HUES6 (cell line): ENCODE data around the gene ARL6IP4.

Experiments used
- H3K27ac ChIP-seq: 2 replicates; pipeline ENCODE4 v1.7.0; 2013; ENCODE audit warnings: low read depth, mild to moderate bottlenecking, low read length, inconsistent platforms
- H3K27me3 ChIP-seq: 2 replicates; pipeline ENCODE4 v1.6.1; 2013; ENCODE audit warnings: low read length; ENCODE audit not compliant: control insufficient read depth, insufficient read depth
- H3K36me3 ChIP-seq: 2 replicates; pipeline ENCODE4 v1.6.1; 2013; ENCODE audit warnings: low read length; ENCODE audit not compliant: control insufficient read depth, insufficient read depth
- H3K4me1 ChIP-seq: 2 replicates; pipeline ENCODE4 v1.6.1; 2013; ENCODE audit warnings: low read length; ENCODE audit not compliant: control insufficient read depth, insufficient read depth
- H3K4me3 ChIP-seq: 2 replicates; pipeline ENCODE4 v1.5.1; 2013; ENCODE audit warnings: low read depth, low read length
- H3K9ac ChIP-seq: one replicate; pipeline ENCODE4 v1.6.1; 2013; ENCODE audit warnings: mild to moderate bottlenecking, low read length
- H3K9me3 ChIP-seq: 2 replicates; pipeline ENCODE4 v1.6.1; 2013; ENCODE audit warnings: low read depth, low read length; ENCODE audit not compliant: control insufficient read depth, insufficient read depth

Gene ARL6IP4

GRCh38 chr12:122994781-122995502 lies 14.5 kb downstream of the ARL6IP4 start:
- Histone ChIP-seq H3K9me3 (no peaks in the 10 kb centered on the region), H3K4me3 (no peak overlapping the region), H3K4me1 (no peaks in the 10 kb centered on the region), H3K27me3 (no peaks in the 10 kb centered on the region), H3K36me3 (peaks cover 37% of the 10 kb centered on the region), H3K9ac (no peak overlapping the region), H3K27ac (no peak overlapping the region)

GRCh38 chr12:122995503-122996187 lies 15.2 kb downstream of the ARL6IP4 start:
- no peaks in the 10 kb centered on the region for H3K4me1 ChIP-seq
- H3K4me3 ChIP-seq, result no peak overlapping the region
- no peak overlapping the region for H3K9ac ChIP-seq
- H3K9me3 ChIP-seq, result no peaks in the 10 kb centered on the region
- H3K27ac ChIP-seq, result no peak overlapping the region
- no peaks in the 10 kb centered on the region for H3K27me3 ChIP-seq
- H3K36me3 ChIP-seq, result peaks cover 31% of the 10 kb centered on the region

- Histone ChIP-seq H3K9ac (no peak overlapping the region), H3K36me3 (peaks cover 35% of the 10 kb centered on the region), H3K4me1 (no peaks in the 10 kb centered on the region), H3K27me3 (no peaks in the 10 kb centered on the region), H3K4me3 (no peak overlapping the region), H3K9me3 (no peaks in the 10 kb centered on the region), H3K27ac (no peak overlapping the region)
Observed at GRCh38 chr12:122996188-122996601, 15.7 kb downstream of the ARL6IP4 start.

DNA sequence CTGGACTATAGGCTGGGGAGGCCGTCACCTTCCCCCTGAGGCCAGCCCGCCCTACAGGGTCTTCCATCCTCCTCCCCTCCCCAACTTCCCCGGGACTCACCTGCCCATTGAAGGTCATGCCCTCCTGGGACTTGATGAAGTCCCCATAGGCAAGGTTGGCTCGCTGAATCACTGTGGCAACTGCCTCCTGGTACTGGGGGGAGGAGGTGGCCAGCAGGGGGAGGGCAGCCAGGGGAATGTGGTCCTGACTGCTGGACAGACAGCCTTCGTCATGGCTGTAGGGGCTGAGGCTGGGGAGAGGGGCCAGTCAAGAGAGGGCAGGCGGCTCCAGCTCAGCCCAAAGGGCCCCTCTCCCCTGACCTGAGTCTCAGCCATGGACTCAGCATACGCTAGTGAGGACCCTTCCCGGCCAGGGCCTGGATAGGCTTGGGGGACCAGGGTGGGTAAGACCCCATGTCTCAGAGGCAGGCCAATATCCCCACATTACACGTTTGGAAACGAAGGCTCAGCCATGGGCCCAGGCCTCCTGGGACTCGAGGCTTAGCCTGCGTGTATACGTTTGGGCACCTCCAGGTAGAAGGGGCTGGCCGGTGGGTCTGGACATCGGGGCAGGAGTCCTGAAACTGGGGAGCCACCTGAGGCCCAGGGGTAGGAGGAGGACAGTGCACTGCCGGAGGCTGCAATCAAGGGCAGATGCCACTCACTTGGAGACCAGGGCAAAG lies 16.3 kb downstream of the ARL6IP4 start:
- H3K4me3 ChIP-seq, result no peak overlapping the region
- no peak overlapping the region for H3K9ac ChIP-seq
- H3K36me3 ChIP-seq, result peaks cover 31% of the 10 kb centered on the region
- no peaks in the 10 kb centered on the region for H3K9me3 ChIP-seq
- no peak overlapping the region for H3K27ac ChIP-seq
- no peaks in the 10 kb centered on the region for H3K27me3 ChIP-seq
- no peaks in the 10 kb centered on the region for H3K4me1 ChIP-seq

DNA sequence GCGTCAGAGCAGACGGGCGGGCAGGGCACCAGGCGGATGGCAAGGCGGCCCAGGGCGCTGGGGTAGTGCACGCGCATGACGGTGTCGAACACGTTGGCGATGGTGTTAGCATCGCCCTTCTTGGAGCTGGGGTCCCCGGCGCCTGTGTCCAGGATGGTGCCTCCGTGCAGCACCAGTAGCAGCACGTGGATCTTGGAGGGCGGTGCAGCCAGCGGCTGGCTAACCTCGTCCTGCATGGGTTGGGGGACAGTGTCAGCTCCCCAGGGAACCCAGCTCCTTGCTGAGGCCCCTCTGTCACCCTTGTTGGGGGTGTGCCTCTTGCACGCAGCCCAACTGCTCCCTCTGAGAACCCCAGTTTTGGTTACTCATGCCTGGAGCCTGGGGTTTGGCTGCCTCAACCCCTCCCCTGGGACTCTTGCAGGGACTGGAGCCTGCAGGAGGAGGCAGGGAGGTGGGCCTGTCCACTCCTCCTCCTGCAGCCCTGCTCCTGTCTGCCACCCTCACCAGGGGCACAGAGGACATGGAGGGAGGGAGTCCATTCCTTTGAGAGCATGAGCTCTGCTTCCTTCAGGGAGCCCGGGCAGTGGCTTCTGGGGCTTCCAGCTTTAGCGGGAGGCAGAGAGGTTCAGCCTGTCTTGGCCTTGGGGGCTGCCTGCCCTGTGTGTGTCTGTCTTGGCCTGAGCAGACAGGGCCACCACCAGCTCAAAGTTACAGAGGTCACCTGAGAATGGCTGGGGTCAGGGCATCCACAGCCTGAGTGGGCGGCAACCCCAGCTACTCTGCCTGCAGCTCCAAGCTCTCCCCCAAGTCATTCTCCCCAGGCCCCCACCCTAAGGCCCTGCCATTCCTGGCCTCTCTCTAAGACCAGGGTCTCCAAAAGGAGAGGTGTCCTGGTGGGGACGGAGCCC lies 17.1 kb downstream of the ARL6IP4 start:
- no peaks in the 10 kb centered on the region for H3K27me3 ChIP-seq
- peaks cover 24% of the 10 kb centered on the region for H3K36me3 ChIP-seq
- 0 out of 2 replicates have a peak overlapping the region, but pooled peaks have one; percentile 45 for H3K27ac ChIP-seq
- H3K4me3 ChIP-seq, result no peak overlapping the region
- no peaks in the 10 kb centered on the region for H3K9me3 ChIP-seq
- no peak overlapping the region for H3K9ac ChIP-seq
- H3K4me1 ChIP-seq, result no peaks in the 10 kb centered on the region

DNA sequence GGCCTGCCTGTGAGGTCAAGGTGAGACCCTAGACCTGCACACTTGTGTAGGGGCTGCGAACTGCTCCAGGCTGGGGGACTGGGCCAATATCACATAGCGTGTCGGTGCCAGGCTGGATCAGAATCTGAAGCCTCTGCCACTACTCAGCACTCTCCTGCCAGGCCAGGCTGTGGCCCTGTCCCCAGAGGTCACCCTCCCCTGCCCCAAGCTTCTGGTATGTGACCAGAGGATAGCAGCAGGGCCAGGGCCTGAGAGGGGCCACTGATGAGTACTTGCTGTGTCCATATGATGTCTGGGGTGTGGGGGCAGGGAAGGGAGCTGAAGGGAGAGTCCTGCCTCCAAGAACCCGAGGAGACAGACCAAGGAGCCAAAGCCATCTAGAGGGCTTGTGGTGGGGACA lies 17.8 kb downstream of the ARL6IP4 start:
- Histone ChIP-seq H3K9ac (no peak overlapping the region), H3K27ac (no peak overlapping the region), H3K27me3 (no peaks in the 10 kb centered on the region)

GRCh38 chr12:122999196-122999946 lies 18.9 kb downstream of the ARL6IP4 start:
- no peak overlapping the region for H3K4me3 ChIP-seq
- no peaks in the 10 kb centered on the region for H3K4me1 ChIP-seq
- peaks cover 24% of the 10 kb centered on the region for H3K36me3 ChIP-seq
- H3K27me3 ChIP-seq, result no peaks in the 10 kb centered on the region
- no peak overlapping the region for H3K27ac ChIP-seq
- no peaks in the 10 kb centered on the region for H3K9me3 ChIP-seq
- no peak overlapping the region for H3K9ac ChIP-seq

More for the DNA sequence above, 17.8 kb downstream of the ARL6IP4 start:
- Histone ChIP-seq H3K9me3 (no peaks in the 10 kb centered on the region), H3K4me3 (no peak overlapping the region), H3K4me1 (no peaks in the 10 kb centered on the region), H3K36me3 (peaks cover 24% of the 10 kb centered on the region)

DNA sequence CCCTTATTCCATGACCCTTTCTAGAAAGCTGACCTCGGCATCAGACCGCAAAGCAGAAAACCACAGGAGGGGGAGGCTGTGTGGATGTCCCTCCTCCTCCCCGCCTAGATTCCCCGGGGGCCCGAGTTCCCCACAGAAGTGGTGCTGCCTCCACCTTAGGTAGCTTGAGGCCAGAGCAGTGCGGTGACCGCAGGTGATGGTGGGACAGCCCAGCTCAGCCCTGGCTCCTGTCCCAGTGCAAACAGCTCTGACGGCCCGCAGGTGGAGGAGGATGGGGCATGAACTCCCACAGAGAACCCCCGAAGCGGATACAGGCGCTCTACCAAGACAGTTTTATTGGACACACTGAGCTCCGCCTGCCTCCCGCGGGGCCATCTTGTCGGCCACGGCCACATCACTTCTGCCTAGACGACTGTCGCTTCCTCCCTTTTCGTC lies 19.5 kb downstream of the ARL6IP4 start:
- H3K27ac ChIP-seq, result no peak overlapping the region

DNA sequence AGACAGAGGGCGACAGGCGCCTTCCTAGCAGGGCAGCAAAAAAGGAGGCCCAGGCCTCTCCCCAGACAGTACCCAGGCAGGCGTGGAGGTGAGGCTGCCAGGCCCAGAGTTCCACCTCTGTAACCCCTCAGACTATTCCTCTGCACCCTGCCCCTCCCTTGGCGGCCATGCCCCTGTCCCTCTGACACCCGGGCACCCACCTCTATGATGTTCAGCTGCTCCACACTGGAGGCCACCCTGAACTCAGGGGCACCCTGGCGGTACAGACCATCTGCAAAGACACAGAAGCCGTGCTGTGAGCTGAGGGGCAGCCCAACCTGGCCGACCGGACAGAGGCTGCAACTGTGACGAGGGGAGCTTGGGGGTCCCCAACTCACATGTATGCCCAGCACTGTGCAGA lies 20.1 kb downstream of the ARL6IP4 start:
- no peak overlapping the region for H3K9ac ChIP-seq
- H3K27ac ChIP-seq, result no peak overlapping the region
- peaks cover 29% of the 10 kb centered on the region for H3K36me3 ChIP-seq
- no peaks in the 10 kb centered on the region for H3K27me3 ChIP-seq
- no peaks in the 10 kb centered on the region for H3K4me1 ChIP-seq
- H3K9me3 ChIP-seq, result no peaks in the 10 kb centered on the region
- H3K4me3 ChIP-seq, result no peak overlapping the region

More for the DNA sequence above, 19.5 kb downstream of the ARL6IP4 start:
- H3K9me3 ChIP-seq, result no peaks in the 10 kb centered on the region
- H3K9ac ChIP-seq, result no peak overlapping the region
- peaks cover 23% of the 10 kb centered on the region for H3K36me3 ChIP-seq
- no peak overlapping the region for H3K4me3 ChIP-seq
- H3K27me3 ChIP-seq, result no peaks in the 10 kb centered on the region
- H3K4me1 ChIP-seq, result no peaks in the 10 kb centered on the region

GRCh38 chr12:123001464-123001863 lies 21.0 kb downstream of the ARL6IP4 start:
- Histone ChIP-seq H3K27me3 (no peaks in the 10 kb centered on the region), H3K4me1 (no peaks in the 10 kb centered on the region), H3K9me3 (no peaks in the 10 kb centered on the region), H3K4me3 (no peak overlapping the region), H3K36me3 (peaks cover 25% of the 10 kb centered on the region), H3K9ac (no peak overlapping the region), H3K27ac (no peak overlapping the region)
